Stimulated activated CD4-positive, alpha-beta T cell treated with anti-CD3 and anti-CD28 coated beads, Interleukin-1b, Interleukin-23, amount 100 ng/mL, for 48 hours (primary cell): ENCODE measurements around the gene CEMIP2.

Experiments used
- DNase-seq: peaks from one replicate; pipeline ENCODE4 v3.0.0-alpha.2; 2020

The CEMIP2 gene

DNA sequence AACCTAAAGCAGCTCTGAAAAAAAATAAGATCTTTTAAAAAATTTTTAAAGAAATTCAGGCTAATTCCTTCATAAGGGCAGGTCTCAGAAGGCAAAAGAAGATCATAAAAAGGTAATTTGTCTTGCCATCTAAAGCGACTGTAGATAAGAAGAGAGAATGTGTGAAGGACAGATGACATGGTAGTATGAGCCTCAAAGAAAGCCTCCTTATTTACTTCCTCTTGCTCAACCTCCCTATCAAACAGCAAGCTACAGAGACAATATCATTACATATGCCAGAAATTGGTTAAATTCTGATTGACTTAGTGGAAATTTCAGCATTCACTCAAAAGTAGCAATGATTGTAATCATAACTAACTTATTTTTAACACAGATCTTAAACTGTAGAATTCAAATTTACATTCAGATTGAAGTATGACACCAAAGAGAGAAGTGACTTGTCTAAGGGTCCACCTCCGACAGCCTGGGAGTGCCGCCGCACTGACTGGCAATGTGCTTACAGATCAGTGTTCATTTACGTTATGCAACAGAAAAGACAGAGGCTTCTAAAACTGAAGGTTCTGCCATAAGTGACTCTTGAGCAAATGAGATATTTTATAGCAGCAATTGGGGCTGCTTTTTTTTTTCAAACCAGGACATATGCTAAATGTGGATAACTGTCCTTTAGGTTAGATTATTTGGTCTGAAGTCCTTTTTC lies 132.0 kb downstream of the CEMIP2 start:
- no peak for DNase-seq

DNA sequence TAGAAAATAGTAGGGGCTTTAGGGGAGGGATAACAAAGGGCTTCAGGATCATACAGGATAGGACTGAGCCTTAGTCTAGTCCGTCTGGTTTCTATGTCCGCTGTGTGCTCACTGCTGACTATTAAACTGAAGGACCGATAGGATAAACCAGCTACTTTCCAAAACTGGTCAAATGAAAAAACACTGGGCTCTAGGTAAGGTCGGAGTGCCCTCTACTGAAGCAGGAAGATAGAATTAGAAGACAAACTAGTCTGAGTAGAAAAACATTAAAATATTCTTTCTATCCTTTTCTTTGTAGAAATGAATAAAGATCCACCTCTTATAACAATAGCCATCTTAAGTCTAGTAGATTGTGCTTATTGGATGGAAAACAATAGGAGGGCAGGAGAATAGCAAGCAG lies 133.6 kb downstream of the CEMIP2 start:
- DNase-seq = no peak
